H9 (cell line): ENCODE results near the gene PTTG1. TPM values are rescaled to one million over a fixed set of nuclear protein-coding genes. Genes with fewer than 3 reads are reported as not detected.
A peak's percentile ranks its signal among the peaks of the same experiment; 100 is the strongest.

Experiments used
- DNase-seq: peaks from one replicate; pipeline ENCODE4 v3.0.0-alpha.2; 2017
- H2AFZ ChIP-seq: one replicate; pipeline ENCODE4 v1.6.1; 2013; ENCODE audit warnings: mild to moderate bottlenecking, low read length, control low read depth, moderate library complexity
- H2AK5ac ChIP-seq: 2 replicates; pipeline ENCODE4 v1.6.1; 2013; ENCODE audit warnings: low read length, control low read depth, mixed read lengths; ENCODE audit not compliant: insufficient read length
- H2BK120ac ChIP-seq: one replicate; pipeline ENCODE4 v1.6.1; 2013; ENCODE audit warnings: low read depth, mild to moderate bottlenecking, low read length, control low read depth, inconsistent platforms; ENCODE audit not compliant: poor library complexity, severe bottlenecking
- H2BK12ac ChIP-seq: 2 replicates; pipeline ENCODE4 v1.6.1; 2013; ENCODE audit warnings: low read length, control low read depth, mixed read lengths, low read depth; ENCODE audit not compliant: insufficient read length
- H2BK15ac ChIP-seq: 2 replicates; pipeline ENCODE4 v1.6.1; 2013; ENCODE audit warnings: low read depth, low read length, control low read depth
- H2BK20ac ChIP-seq: one replicate; pipeline ENCODE4 v1.6.1; 2013; ENCODE audit warnings: low read depth, mild to moderate bottlenecking, low read length, control low read depth, inconsistent platforms; ENCODE audit not compliant: poor library complexity, severe bottlenecking
- H2BK5ac ChIP-seq: 2 replicates; pipeline ENCODE4 v1.6.1; 2013; ENCODE audit warnings: low read length, control low read depth, mixed read lengths; ENCODE audit not compliant: insufficient read length
- H3K14ac ChIP-seq: 2 replicates; pipeline ENCODE4 v1.6.1; 2013; ENCODE audit warnings: low read length, control low read depth; ENCODE audit not compliant: insufficient read depth
- H3K18ac ChIP-seq: 2 replicates; pipeline ENCODE4 v1.6.1; 2013; ENCODE audit warnings: low read depth, mild to moderate bottlenecking, mixed read lengths, low read length, control low read depth; ENCODE audit not compliant: insufficient read length
- H3K23ac ChIP-seq: 2 replicates; pipeline ENCODE4 v1.6.1; 2013; ENCODE audit warnings: low read length, control low read depth, mixed read lengths, low read depth; ENCODE audit not compliant: insufficient read length
- H3K23me2 ChIP-seq: 2 replicates; pipeline ENCODE4 v1.6.1; 2013; ENCODE audit warnings: low read depth, mild to moderate bottlenecking, mixed read lengths, low read length, control low read depth; ENCODE audit not compliant: insufficient read length, poor library complexity, severe bottlenecking
- H3K27ac ChIP-seq: 2 replicates; pipeline ENCODE4 v1.5.1; 2013; ENCODE audit warnings: low read length, control low read depth, mixed read lengths, low read depth; ENCODE audit not compliant: insufficient read length
- H3K27me3 ChIP-seq: 2 replicates; pipeline ENCODE4 v1.6.1; 2013; ENCODE audit warnings: low read length, control low read depth, inconsistent platforms; ENCODE audit not compliant: insufficient read depth
- H3K4ac ChIP-seq: 2 replicates; pipeline ENCODE4 v1.6.1; 2013; ENCODE audit warnings: low read depth, mild to moderate bottlenecking, control low read depth, inconsistent platforms, low read length, moderate library complexity
- H3K4me1 ChIP-seq: 2 replicates; pipeline ENCODE4 v1.6.1; 2013; ENCODE audit warnings: low read length, control low read depth, inconsistent platforms; ENCODE audit not compliant: insufficient read depth
- H3K4me2 ChIP-seq: 2 replicates; pipeline ENCODE4 v1.6.1; 2013; ENCODE audit warnings: low read length, control low read depth, mixed read lengths; ENCODE audit not compliant: insufficient read length, insufficient read depth
- H3K56ac ChIP-seq: 2 replicates; pipeline ENCODE4 v1.6.1; 2013; ENCODE audit warnings: low read depth, mild to moderate bottlenecking, mixed read lengths, low read length, control low read depth; ENCODE audit not compliant: insufficient read length
- H3K79me1 ChIP-seq: 2 replicates; pipeline ENCODE4 v1.6.1; 2013; ENCODE audit warnings: low read depth, mild to moderate bottlenecking, moderate library complexity, low read length, control low read depth, inconsistent platforms; ENCODE audit not compliant: insufficient read depth, poor library complexity, severe bottlenecking
- H3K79me2 ChIP-seq: 2 replicates; pipeline ENCODE4 v1.6.1; 2013; ENCODE audit warnings: low read length, control low read depth, inconsistent platforms; ENCODE audit not compliant: insufficient read depth
- H3K9ac ChIP-seq: 2 replicates; pipeline ENCODE4 v1.6.1; 2013; ENCODE audit warnings: low read length, control low read depth, mixed read lengths; ENCODE audit not compliant: insufficient read length; ENCODE audit errors: extremely low read depth
- H3K9me3 ChIP-seq: one replicate; pipeline ENCODE4 v1.6.1; 2013; ENCODE audit warnings: low read depth, low read length, inconsistent platforms; ENCODE audit not compliant: control insufficient read depth
- H3T11ph ChIP-seq: one replicate; pipeline ENCODE4 v1.6.1; 2013; ENCODE audit warnings: mild to moderate bottlenecking, low read length, control low read depth, inconsistent platforms
- H4K20me1 ChIP-seq: one replicate; pipeline ENCODE4 v1.6.1; 2013; ENCODE audit not compliant: control insufficient read depth, insufficient read length, insufficient read depth
- H4K5ac ChIP-seq: 2 replicates; pipeline ENCODE4 v1.6.1; 2013; ENCODE audit warnings: low read depth, mild to moderate bottlenecking, mixed read lengths, low read length, control low read depth; ENCODE audit not compliant: insufficient read length
- H4K8ac ChIP-seq: replicated peaks from 2 replicates; pipeline ENCODE4 v1.6.1; 2013; ENCODE audit warnings: low read length, control low read depth, mixed read lengths, low read depth; ENCODE audit not compliant: insufficient read length
- H4K91ac ChIP-seq: 2 replicates; pipeline ENCODE4 v1.6.1; 2013; ENCODE audit warnings: low read depth, mild to moderate bottlenecking, moderate library complexity, mixed read lengths, low read length, control low read depth; ENCODE audit not compliant: insufficient read length
- H3K27ac Mint-ChIP-seq, 3 experiments: 2 replicates in 2 of 3; 3 replicates in 1 of 3; pipeline ENCODE4 v1.8.0; 2020 to 2021; ENCODE audit warnings: mixed read lengths in 3 of 3, mild to moderate bottlenecking in 1 of 3, moderate library complexity in 1 of 3
- H3K27me3 Mint-ChIP-seq: 2 replicates; pipeline ENCODE4 v1.8.0; 2021; ENCODE audit warnings: low read depth, mild to moderate bottlenecking, moderate library complexity, mixed read lengths
- H3K36me3 Mint-ChIP-seq, 3 experiments: 2 replicates in 2 of 3; 3 replicates in 1 of 3; pipeline ENCODE4 v1.8.0; 2020 to 2021; ENCODE audit warnings: low read depth in 3 of 3, mixed read lengths in 3 of 3; ENCODE audit not compliant: insufficient read depth in 1 of 3
- H3K4me1 Mint-ChIP-seq, 2 experiments: 2 replicates each; pipeline ENCODE4 v1.8.0; 2020; ENCODE audit warnings: mixed read lengths in 2 of 2
- H3K4me3 Mint-ChIP-seq, 2 experiments: 2 replicates in 1 of 2; 3 replicates in 1 of 2; pipeline ENCODE4 v1.8.0; 2020 to 2021; ENCODE audit warnings: mild to moderate bottlenecking in 2 of 2, mixed read lengths in 2 of 2, moderate library complexity in 1 of 2
- H3K9me3 Mint-ChIP-seq, 2 experiments: 2 replicates in 1 of 2; 3 replicates in 1 of 2; pipeline ENCODE4 v1.8.0; 2020; ENCODE audit warnings: mild to moderate bottlenecking in 2 of 2, mixed read lengths in 2 of 2, moderate library complexity in 1 of 2
- WGBS: extraction: QIAGEN DNeasy Blood & Tissue Kit; methylation state at CpG from one replicate; pipeline ENCODE4 v1.1.7; 2013; ENCODE audit warnings: missing lambda C conversion rate, low lambda C conversion rate, mixed read lengths; ENCODE audit not compliant: insufficient read length; ENCODE audit errors: extremely low coverage; 5-methylcytosine and 5-hydroxymethylcytosine counted together
- total RNA-seq: library from RNA; stranded (reverse); gene quantifications from 2 replicates; pipeline ENCODE4 v1.2.1, GENCODE V29; 2021
- TF ChIP-seq, protein P1 (sequence below): fragments of 200-600 bp; sonication (generic); conservative IDR thresholded peaks from 3 replicates; pipeline ENCODE4 v1.8.0; 2021; ENCODE audit warnings: antibody characterized with exemption, mild to moderate bottlenecking

The PTTG1 gene
- total RNA-seq, 1 experiment from 2014 or later = 279 TPM

DNA sequence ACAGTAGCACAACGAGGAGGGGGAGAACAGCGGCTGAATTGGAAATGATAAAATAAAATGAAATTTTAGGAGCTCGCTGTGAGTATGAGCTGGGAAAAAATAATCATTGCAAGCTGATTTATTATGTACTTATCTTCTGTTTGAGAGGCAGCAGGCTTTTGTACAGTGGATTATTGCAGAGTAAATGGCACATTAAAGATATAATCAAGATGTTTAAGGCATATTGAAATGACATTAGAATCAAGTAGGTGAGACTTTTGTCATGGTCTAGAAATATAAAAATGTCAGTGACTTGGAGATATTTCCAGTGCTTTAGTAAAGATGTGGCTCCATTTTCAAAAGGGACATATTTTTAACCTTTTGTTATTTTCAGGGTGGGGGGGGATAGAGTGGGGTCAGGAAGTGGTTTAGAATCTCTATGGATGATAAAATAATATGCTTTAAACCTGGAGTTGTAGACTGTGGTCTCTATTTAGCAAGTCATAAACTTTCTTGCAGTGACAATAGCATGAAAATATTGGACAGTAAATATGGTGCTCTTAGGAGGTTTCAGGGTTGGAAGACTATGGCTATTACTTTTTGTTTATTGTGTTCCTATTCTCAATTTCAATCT lies 46.8 kb downstream of the PTTG1 start:
- no peak overlapping the region for H3K9ac ChIP-seq
- H3K9me3 ChIP-seq = no peaks in the 10 kb centered on the region
- no peaks in the 10 kb centered on the region for H3K79me1 ChIP-seq
- no peak overlapping the region for H2BK15ac ChIP-seq
- WGBS = no CpG with 5 or more reads among the region's 3 CpGs
- no peak overlapping the region for H2BK5ac ChIP-seq
- TF ChIP-seq, protein P1, sequence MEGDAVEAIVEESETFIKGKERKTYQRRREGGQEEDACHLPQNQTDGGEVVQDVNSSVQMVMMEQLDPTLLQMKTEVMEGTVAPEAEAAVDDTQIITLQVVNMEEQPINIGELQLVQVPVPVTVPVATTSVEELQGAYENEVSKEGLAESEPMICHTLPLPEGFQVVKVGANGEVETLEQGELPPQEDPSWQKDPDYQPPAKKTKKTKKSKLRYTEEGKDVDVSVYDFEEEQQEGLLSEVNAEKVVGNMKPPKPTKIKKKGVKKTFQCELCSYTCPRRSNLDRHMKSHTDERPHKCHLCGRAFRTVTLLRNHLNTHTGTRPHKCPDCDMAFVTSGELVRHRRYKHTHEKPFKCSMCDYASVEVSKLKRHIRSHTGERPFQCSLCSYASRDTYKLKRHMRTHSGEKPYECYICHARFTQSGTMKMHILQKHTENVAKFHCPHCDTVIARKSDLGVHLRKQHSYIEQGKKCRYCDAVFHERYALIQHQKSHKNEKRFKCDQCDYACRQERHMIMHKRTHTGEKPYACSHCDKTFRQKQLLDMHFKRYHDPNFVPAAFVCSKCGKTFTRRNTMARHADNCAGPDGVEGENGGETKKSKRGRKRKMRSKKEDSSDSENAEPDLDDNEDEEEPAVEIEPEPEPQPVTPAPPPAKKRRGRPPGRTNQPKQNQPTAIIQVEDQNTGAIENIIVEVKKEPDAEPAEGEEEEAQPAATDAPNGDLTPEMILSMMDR = no peak
- H4K5ac ChIP-seq = no peak overlapping the region
- no peak overlapping the region for H2BK20ac ChIP-seq
- H3K56ac ChIP-seq = no peak overlapping the region
- H3K27me3 Mint-ChIP-seq = no peaks in the 10 kb centered on the region
- no peak overlapping the region for H2BK12ac ChIP-seq
- H3K4me1 Mint-ChIP-seq = peaks cover 12% of the 10 kb centered on the region in 2 experiments
- H3K79me2 ChIP-seq = no peaks in the 10 kb centered on the region
- no peak overlapping the region for H2AFZ ChIP-seq
- no peaks in the 10 kb centered on the region for H3K36me3 Mint-ChIP-seq
- no peak overlapping the region for H3K4me2 ChIP-seq
- H3K27ac Mint-ChIP-seq = peak overlapping the region in 2 of 3 experiments; percentile 34 to 57; a peak in 3 of 7 replicates
- H3K23ac ChIP-seq = no peak overlapping the region
- no peaks in the 10 kb centered on the region for H3K23me2 ChIP-seq
- H3K4me1 ChIP-seq = no peaks in the 10 kb centered on the region
- H3K27me3 ChIP-seq = no peaks in the 10 kb centered on the region
- H3K18ac ChIP-seq = no peak overlapping the region
- no peak overlapping the region for H2AK5ac ChIP-seq
- H3T11ph ChIP-seq = no peak overlapping the region
- H3K4me3 Mint-ChIP-seq = no peak overlapping the region
- no peak overlapping the region for H4K8ac ChIP-seq
- H2BK120ac ChIP-seq = no peak overlapping the region
- H4K20me1 ChIP-seq = no peaks in the 10 kb centered on the region
- no peaks in the 10 kb centered on the region; a peak in 1 of 5 replicates for H3K9me3 Mint-ChIP-seq
- DNase-seq = no peak
- H4K91ac ChIP-seq = no peak overlapping the region
- no peak overlapping the region for H3K14ac ChIP-seq
- H3K4ac ChIP-seq = no peak overlapping the region
- no peak overlapping the region for H3K27ac ChIP-seq
